GM21367 (cell line): ENCODE results near the gene XPR1.

Experiments
- ATAC-seq: cut with Tn5 transposase; IDR thresholded peaks from one replicate; pipeline ENCODE4 v1.9.1; 2021; ENCODE audit not compliant: unreplicated experiment

XPR1 gene

DNA sequence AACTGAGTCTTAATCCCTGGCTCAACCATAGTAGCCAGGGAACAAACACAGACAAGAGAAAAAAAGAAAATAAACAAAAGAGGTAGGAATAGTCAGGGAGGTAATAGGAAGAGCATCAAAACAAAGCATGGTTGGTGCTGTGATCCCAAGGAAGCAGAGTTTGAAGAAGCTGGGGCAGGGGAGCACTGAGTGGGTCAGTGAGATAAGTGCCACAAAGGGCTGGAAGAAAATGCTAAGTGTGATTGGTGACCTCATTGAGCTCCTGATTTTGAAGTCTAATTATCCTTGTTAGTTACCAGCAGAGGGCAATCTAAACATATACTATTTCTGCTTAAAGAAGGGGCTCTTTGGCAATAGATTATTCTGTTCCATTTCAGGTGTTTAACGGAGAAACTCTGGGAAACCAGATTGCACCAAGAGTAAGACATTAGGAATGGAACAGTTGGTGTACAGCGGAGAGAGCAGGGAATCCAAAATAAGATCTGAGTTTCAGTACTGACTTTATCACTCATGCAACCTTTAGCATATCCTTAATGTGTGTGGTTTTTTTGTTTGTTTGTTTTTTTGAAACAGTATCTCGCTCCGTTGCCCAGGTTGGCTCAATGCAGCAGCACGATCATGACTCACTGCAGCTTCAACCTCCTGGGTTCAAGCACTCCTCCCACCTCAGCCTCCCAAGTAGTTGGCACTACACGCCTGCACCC is 250.1 kb downstream of the XPR1 start:
- peak; percentile 62 for ATAC-seq

DNA sequence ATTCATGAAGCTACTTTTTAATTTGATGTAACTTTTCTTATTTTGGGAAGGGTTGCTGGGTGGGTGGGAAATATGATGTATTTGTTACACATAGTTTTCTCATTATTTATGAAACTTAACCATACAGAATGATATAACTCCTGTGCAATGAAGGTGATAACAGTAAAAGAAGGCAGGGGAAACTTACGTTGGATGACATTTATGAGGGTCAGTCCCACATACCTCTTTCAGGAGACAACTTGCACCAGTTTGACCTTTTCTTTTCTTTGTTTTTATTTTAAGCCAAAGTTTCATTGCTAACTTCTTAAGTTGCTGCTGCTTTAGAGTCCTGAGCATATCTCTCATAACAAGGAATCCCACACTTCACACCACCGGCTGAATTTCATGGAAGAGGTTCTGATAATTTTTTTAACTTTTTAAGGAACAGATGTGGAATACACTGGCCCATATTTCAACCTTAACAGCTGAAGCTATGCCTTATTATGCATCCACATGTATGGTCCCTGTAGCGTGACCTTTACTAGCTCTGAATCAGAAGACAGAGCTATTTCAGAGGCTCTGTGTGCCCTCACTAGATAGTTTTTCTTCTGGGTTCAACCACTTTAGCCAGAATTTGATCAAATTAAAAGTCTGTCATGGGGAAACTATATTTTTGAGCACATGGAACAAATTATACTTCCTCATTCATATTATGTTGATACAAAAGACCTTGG is 252.9 kb downstream of the XPR1 start:
- no peak for ATAC-seq

DNA sequence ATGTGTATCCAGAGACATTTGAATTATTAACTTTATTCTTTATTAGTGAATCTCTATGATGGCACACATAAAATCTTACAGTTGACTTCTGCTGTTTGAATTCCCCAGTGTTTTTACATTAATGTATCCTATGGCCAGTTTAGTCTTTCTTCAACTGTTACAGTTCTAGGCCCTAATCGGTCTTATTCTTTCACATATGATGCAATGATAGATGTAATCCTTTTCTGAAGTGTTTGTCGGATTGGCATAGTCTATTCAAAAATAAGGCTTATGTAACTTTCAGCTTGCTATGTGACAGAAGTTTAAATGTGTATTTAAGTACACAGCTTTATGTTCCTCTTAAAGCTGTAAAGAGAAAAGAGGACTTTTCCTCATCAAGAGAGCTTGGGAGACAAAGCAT is 254.5 kb downstream of the XPR1 start:
- ATAC-seq, result no peak

DNA sequence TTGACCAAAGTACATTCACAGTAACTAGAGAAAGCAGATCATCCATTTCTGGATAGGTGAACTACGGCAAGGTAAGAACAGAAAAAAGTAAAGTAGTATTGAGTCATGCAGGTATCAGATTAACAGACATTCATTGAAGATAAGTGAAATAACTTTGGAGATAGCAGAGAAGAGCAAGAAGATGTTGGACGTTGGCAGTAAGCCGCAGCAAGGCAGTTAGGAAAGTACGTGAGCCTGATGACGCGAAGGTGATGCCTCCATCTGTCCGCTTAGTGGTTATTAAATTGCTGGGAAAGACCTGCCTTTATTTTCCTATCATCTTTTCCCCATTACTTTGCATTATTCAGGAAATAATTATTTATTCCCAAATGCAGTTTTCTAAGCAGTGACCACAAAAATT is 256.0 kb downstream of the XPR1 start:
- no peak for ATAC-seq

DNA sequence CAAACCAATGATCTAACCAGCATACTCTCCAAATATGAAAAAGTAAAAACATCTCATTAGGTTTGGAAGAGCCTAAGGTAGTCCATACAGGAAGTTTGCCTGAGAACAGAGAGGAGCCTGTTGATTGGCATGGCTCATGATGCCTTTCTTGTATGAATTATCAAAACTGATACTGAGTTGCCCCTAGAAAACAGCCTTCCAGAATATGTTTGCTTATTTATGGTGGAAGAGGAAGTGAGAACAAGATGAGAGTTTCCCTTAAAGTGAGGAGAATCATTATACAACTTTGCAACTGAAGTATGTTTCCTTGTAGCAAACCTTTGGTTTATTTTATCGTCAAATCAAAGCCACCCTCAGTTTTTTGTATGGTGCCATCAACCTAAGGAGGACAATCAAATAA is 257.0 kb downstream of the XPR1 start:
- ATAC-seq, result peak; percentile 82

DNA sequence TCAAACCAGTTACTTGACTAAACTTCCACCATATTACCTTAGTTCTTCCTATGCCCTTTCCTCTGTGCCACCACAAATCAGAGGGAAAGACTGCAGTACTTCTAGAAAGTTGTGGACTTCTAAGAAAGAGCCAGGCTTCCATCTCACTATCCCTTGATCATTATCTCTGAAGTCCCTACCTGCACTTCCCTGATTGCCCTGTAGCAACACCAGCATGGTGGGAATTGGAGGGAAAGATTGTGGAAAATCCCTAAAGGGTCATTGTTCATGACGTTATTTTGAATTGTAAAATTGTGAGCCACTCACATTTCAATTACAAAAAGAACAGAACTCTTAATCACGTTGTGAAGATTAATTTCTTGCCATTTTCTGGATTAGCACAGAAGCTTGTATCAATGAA is 257.5 kb downstream of the XPR1 start:
- ATAC-seq, result no peak

DNA sequence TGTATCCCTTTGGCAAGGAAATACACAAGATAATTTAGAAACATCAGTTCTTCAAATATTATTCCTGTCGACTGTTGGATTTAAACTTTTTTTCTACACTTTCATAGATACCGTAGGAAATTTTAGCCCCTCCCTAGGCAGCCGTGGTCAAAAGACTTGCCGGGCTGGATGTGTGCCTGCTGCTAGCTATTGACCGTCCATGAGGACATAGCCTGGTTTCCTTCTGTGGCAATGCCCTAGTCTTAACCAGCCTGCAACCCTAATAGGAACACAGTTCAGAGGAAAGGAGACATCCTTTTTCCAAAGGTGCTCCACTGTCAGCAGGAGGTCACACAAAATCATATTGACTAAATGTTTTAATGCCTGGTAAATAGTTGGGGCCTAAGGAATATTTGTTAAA is 260.4 kb downstream of the XPR1 start:
- ATAC-seq, result no peak

DNA sequence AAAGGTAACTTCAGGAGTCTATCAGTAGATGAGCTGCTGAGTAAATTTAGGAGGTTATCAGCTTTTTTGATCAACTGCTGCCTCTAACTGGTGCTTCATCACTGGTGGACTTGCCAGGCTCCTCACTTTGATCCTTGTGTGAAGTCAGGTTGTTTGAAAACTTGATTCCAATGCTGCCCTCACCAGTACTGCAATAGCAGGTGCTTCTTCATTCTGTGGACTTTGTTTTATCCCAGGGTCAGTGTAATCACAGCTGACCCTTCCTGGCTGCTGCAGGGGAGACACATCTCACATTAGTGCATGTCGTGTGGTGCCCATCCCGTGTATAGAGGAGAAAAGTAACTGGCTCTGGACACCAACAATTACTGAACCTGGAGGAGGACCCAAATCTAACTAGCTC is 260.9 kb downstream of the XPR1 start:
- ATAC-seq, result no peak

DNA sequence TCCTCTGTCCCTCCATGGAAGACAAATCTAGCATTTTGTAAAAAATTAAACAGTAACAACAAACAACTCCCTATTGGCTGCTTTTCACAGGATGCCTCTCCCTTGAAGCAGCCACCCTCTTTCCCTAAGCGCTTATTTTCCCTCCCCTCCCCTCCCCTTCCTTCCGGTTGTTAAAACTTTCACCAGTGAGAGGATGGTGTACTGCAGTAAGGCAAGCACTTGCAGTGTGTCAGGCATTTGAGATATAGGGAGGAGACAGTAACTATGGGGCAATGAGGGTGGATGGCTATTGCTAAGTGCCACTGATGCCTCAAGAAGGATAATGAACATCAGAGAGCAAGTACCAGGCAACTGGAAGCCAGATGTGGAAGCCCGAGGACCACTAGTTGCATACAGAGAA is 261.8 kb downstream of the XPR1 start:
- ATAC-seq, result no peak

DNA sequence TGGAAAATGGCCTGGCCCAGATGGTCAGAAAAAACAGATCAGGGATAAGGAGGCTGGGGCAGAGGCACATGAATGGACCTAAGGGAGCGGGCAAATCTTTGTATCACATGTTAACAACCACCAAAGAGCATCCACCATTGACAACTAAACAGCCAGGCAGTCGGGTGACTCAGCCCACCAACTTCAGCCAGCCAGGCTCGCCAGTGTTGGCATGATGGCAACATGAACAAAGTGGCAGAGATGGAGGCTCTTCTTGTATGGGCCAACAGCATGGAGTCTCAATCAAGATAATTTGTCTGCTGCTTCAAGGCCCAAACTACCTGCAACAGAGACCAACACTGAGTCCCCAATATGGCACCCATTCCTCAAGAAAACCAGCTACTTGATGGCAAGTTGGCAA is 264.3 kb downstream of the XPR1 start:
- no peak for ATAC-seq

DNA sequence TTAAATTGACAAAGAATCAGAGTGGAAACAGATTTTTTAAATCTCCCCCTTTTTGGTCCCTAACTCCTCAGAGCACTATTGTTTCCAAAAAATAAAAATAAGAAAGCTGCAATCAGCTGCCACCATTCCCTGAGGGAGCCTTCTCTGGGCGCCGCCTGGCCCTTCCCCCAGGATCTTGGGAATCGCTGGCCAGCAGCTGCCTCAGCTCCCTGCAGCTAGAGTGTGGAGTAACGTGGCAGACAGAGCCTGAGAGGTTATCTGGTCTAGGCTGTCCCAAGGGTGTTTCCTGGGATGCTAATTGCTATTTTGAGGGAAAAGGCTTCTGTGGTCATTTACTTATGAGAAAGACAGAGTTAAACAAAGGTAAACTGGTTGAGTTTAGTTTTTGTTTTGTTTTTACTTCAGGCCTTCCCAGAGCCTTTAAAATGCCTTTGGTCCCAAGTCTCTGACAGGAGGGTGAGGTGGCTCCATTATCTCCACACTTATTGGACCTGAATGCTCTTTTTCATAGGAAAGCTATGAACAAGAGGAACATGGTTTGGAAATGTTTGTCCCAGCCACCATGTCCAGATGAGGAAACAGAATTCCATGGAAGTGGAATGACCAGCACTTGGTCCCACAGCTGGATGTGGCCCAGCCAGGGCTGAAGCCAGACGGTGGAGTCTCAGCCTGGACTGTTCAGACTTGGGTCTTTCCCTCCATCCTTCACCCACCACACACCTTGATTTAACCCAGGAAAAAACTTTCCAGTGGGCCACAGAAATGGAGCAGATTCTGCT is 266.8 kb downstream of the XPR1 start:
- ATAC-seq, result no peak

DNA sequence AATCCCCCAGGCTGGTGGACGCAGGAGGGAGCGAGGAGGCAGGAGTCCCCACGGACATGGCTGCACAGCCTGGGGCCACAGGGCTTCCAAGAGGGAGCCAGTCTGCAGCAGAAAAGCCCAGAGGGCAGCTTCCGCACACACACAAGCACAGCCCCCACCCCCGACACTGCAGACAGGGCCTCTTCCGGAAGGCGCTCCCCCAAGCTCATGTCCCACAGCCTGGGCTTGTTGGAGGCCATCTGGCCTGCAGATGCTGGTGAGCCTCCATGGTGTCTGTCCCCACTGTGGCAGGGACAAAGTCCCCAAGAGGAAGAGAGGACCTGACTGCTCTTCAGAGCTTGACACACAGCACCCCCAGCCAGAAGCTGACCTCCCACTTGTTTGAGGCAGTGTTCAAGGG is 267.4 kb downstream of the XPR1 start:
- ATAC-seq, result no peak

DNA sequence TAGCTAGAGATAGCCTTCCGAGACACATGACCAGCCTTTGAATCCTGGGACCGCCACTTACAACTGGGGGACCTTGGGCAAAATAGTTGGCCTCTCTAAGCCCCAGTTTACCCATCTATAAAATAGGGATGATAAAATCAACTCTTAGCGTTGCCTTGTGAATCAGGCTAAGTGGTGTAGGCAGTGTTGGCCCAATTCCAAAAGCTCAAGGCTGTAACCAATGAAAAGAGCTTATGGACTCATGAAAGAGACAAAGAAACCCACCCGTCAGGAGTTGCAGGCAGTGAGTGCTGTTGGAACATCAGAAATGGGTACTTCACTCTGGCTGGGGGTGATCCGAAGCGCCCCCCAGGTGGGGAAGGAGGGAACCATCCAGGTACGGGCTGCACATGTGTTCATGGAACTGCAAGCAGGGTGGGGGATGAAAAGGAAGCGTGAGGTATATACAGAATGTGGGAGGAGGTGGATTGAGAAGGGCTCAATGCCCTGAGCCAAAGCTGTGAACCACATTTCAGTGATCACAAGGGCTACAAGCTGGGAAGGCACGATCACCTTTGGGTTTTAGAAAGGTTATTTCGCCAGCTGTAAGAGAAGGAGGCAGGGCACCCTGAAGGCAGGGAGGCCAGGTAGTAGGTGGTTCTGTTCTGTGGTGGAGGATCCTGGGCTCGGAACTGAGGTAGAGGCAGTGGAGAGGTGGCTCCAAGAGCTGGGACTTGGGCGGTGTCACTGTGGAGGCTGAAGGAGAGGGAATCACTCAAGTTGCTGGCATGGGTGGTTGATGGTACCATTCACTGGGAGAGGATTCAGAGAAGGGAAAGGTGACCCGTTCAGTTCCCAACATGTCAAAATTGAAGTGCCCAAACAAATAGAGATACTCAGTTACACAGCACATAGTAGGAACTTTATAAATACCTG is 269.5 kb downstream of the XPR1 start:
- no peak for ATAC-seq

DNA sequence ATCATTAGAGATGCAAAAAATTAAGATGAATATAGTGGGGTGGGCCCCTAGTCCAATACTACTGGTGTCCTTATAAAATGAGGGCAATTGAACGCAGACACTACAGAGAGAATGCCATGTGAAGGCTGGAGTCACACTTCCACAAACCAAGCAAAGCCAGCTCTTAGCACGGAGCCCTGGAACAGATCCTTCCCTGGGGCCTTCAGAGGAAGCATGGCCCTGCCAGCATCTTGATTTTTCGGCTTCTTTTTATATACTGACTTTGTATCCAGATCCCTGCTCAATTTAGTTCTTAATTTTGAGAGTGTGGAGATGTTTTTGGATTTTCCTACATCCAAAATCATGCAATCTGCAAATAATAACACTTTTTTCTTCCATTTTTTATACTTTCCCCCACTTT is 270.7 kb downstream of the XPR1 start:
- no peak for ATAC-seq

DNA sequence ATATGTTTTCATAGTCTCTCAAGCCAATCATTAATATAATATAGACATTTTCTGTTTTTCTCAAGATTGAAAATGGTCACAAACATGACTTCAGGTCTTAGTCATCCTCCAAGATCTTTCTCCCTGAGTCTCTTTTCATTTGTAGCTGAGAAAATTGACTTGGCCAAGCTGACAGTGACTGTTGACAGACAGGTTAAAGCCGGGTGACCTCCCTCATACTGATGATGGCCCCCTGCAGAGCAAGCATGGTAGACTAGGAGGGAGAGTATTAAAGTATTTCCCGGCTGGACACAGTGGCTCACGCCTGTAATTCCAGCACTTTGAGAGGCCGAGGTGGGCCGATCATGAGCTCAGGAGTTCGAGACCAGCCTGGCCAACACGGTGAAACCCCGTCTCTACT is 274.1 kb downstream of the XPR1 start:
- ATAC-seq, result no peak

DNA sequence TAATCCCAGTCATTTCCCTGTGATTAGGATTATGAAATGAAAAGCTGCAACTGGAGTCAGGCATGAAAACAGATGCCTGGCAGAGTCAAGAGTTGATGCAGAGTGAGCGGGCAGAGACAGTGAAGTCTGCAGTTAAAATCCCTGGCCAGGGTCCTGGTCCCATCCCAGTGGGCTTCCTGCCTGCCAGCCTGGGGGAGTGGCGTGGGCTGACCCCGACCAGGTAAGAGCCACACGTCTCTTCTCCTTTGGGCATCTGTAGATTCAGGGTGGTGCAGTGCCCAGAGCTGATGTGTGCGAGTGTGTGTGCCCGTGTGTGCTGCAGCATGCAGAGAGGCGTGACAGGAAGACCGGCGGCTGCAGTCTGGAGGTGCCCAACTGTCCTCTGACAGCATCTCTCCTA is 274.7 kb downstream of the XPR1 start:
- no peak for ATAC-seq

DNA sequence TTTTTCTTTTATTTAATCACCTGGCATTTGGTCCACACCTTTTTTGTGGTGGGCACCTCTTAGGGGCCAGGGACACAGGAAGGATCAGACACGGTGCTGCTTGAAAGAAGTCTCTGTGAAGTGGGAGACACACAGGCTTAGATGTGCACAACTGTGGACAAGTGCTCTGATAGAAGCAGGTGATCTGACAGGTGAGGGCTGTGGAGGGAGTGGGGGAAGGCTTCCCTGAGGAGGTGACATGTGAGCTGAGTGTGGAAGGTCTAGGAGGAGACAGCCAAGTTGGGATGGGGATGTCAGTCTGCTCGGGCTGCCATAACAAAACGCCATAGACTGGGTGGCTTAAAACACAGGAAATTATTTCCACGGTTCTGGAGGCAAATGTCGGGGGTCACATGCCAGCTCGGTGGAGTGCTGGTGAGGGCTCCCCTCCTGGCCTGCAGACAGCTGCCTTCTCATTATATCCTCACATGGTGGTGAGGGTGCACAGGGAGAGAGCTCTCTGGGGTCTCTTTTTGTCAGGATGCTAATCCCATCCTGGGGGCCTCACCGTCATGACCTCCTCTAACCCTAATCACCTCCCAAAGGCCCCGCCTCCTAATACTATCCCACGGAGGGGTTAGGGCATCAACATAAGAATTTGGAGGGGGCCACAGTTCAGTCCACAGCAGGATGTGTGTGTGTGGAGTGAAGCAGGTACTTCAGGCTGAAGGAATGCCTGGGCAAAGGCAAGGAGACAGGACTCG is 275.7 kb downstream of the XPR1 start:
- no peak for ATAC-seq

DNA sequence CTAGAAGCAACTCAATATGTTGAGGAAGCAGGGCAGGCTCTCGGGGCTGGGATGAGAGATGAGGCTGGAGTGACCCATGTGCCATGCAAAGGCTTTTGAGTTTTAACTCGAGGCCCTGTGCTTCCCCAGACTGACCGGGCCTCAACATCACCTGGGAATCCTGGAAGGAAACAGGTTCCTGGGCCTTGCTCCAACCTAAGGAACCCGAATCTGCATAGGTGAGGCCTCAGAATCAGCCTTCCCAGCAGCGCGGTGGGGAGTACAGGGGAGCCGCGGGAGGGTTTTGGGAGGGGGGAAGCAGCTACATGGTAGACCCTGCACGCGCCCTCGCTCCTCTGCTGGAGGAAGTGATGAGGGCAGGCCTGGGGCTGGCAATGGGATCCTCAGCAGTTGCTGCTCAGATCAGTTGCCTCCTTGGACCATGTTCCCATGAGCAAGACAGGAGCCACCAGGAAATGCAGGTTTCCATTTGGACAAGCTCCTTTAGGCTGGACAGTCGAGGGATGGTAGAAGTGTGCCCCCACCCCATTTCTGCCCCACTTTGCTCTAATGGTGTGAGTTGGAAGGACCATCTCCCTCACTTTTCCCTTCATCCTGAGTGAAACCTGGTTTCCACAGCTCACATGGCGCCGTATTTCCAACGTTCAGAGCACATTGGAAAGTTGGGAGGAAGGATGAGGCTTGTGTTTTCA is 276.4 kb downstream of the XPR1 start:
- ATAC-seq, result no peak

DNA sequence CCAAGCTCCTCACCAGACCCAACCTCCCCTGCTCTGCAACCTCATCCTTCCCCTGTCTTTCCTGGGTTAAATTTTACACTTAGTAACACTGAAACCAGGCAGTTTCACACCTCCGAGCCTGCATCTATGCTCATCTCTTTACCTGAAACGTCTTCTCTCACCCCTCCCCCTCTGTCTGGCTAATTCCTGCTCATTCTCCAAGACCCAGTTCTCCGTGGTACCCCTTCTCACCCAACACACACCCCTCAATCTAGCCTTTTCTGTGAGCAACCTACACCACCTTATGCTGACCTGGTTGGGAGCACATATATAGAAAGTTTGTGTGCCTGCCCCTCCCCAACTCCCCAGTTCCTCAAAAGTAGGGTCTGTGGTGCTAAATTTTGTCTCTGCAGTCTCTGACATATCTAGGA is 277.2 kb downstream of the XPR1 start:
- peak; percentile 34 for ATAC-seq

DNA sequence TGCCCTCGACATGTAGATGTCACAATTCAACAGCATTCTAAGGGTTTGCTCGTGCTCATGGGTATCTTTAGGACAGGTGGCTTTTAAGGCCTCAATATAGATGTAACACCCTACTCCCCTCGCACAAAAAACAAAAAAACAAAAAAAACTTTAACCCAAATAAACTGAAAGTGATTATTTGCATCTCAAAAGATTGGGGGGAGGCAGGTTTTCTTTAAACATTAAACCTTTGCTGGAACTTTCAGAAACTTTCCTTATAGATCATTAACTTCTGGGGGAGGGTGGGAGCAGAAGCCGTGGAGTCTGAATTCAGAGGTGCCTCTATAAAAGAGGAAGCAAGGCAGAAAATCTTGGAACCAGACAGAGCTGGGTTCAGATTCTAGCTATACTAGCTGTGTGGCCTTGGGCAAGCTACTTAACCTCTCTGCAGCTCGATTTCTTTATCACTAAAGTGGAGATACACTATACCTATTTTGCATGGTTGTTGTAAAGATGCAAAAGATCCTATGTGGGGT is 277.7 kb downstream of the XPR1 start:
- ATAC-seq, result peak; percentile 34
